HG02610 (cell line): ENCODE data around the gene NR3C2.

Experiments
- ATAC-seq: cut with Tn5 transposase; IDR thresholded peaks from one replicate; pipeline ENCODE4 v1.9.1; 2021; ENCODE audit warnings: mild to moderate bottlenecking, moderate library complexity; ENCODE audit not compliant: unreplicated experiment

The NR3C2 gene

GRCh38 chr4:148118179-148118578, 324.0 kb downstream of the NR3C2 start:
- ATAC-seq, result no peak

DNA sequence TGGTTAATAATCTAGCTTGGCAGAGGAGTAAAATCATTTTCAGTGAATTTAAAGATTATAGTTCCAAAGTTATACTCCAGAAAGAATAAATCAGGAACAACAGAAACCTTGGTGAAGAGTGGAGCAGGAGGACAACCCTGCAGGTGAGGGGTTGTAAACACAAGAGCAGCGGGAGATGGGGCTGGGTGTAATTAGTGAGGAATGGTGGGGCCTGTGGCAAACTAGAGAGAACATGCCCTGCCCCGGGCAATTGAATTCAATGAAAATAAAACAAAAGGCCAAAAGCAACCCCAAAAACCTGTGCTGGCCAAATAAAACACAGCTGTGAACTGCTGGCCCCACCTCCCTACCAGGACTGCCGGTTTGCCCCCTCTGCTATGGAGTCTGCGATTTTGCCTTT, 325.2 kb downstream of the NR3C2 start:
- no peak for ATAC-seq

GRCh38 chr4:148116264-148116663, 325.9 kb downstream of the NR3C2 start:
- ATAC-seq, result no peak

- no peak for ATAC-seq
Measured at GRCh38 chr4:148114436-148114835, 327.8 kb downstream of the NR3C2 start.

DNA sequence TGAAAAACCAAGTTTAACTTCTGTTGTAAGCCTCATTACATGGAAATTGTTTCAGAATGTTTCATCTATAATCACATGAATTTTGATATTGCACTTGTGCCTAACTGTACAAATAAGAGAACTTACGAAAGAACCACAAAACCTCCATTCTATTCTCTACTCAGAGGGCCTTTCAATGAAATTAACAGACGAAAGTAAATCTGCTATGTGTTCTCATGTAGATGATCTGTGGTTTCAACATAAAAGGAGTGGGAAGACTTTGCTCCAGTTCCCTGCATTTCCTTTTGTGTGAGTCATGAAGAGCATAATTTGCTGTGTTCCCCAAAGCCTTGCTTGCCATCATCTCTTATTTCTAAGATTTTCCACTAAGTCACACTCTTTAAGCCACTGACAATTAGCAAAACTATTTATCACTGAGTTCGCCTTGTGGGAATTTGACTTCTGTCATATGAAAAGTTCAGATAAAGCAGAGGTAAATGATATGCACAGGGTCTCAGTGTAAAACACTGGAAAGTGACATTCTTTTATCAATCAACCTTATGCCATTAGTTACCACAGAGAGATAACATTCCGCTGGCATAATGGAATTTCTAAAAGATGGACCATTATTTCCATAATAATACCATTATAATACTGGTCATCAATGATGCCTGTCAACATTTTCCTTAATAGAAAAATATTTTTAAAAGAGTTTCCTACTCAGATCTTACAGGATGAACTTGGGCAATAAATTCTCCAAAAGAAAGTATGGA, 329.8 kb downstream of the NR3C2 start:
- ATAC-seq, result no peak

DNA sequence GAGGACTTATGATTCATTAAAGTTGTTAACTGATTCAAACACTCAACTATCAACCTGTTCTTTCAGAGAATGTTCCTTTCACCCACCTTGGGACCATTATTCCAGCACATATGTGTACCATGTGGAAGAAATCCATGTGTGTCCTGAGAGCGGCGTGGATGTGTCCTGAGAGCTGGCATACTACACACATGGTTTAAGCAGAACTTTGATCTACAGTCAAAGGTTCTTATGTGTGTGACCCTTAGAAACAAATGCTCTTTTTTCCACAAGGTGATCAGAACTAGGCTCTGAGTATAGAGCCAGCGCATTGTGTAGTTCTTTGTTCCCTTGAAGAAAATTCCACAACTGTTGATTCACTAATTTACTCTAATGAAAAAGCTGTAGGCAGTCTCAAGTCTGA, 332.0 kb downstream of the NR3C2 start:
- no peak for ATAC-seq

DNA sequence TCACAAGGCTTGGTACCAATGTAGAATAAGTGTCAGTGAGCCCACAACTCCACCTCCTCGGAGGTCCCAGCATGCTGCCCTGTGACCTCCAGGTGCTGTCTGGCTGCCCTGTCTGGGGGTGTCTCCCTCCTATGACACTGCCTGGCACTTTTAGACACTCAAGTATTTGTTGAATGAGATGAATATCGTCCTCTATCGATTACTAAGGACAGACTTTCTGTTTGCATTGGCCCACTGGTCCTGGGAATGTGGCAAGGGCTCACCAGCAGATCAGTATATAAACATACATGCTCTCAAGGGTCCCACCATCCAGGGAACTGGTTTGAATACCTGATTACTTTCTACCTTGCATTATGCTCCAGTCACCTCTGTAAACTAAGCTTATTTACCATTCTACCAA, 333.0 kb downstream of the NR3C2 start:
- ATAC-seq, result no peak

- no peak for ATAC-seq
Measured at GRCh38 chr4:148108766-148109165, 333.4 kb downstream of the NR3C2 start.

- no peak for ATAC-seq
Measured at GRCh38 chr4:148103597-148104355, 338.4 kb downstream of the NR3C2 start.

- no peak for ATAC-seq
Measured at GRCh38 chr4:148101790-148102189, 340.4 kb downstream of the NR3C2 start.

GRCh38 chr4:148101235-148101634, 341.0 kb downstream of the NR3C2 start:
- peak; percentile 43 for ATAC-seq

- no peak for ATAC-seq
Measured at GRCh38 chr4:148097801-148098200, 344.4 kb downstream of the NR3C2 start.

- no peak for ATAC-seq
Measured at GRCh38 chr4:148095346-148095923, 346.8 kb downstream of the NR3C2 start.

DNA sequence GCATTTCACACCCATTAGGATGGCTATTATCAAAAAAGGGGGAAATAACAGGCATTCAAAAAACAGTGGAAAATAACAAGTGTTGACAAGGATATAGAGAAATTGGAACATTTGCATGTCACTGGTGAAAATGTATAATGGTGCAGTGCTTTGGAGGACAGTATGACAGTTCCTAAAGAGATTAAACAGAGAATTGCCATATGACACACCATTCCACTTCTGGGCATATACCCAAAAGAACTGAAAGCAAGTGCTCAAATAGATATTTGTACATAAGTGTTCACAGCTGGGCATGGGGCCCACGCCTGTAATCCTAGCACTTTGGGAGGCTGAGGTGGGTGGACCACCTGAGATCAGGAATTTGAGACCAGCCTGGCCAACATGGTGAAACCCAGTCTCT, 348.1 kb downstream of the NR3C2 start:
- ATAC-seq, result no peak

DNA sequence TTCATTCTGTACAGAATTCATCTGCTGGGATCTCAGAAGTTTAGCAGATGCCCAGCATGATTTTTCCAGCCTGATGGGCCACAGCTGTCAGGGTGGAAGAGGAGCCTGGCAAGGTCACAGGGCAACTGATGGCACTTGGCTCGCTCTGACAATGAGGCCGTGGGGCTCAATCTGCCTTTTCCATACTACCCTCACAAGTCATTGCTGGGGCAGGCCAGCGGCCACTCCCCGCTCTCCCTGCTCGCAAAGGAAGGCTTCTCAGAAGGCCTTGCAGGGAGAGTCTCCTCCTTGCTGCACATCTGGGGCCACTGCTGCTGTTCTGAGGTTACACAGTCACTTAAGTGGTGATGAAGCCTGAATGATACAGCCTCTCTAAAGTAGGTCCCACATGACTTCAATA, 349.1 kb downstream of the NR3C2 start:
- no peak for ATAC-seq

DNA sequence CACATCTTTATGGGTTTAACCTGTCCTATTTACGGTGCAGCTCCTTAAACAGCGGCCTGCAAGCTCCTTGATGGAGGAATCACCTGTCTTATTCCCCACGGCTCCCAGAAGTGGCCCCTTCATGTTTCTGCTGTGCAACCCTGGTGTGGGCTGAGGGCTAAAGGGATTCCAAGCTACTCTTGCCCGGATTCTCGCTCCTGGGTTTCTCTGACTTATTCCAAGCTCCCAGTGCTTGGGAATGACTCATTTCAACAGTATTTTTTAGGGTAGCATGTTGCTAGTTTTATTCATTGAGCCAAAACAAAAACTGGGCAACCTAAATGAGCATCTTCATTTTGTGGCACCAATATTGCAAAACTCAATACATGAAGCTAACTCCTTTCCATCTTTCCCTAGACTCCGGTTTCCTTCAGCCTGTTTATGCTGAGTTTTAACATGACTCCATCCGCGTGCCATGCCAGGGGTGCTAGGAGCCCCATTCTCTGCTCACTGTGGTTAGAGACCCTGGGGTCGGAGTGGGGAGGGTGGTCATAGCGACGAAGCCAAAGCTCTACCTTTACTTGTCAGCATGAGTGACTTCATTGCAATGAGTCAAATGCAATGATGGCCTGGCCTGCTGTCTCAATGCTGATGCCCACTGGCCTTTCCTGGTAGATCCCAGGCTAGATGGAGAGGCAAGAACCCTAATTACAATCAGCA, 349.7 kb downstream of the NR3C2 start:
- no peak for ATAC-seq

- ATAC-seq, result no peak
Measured at GRCh38 chr4:148091896-148092295, 350.3 kb downstream of the NR3C2 start.

- no peak for ATAC-seq
Measured at GRCh38 chr4:148090503-148091476, 351.4 kb downstream of the NR3C2 start.

GRCh38 chr4:148090029-148090428, 352.2 kb downstream of the NR3C2 start:
- no peak for ATAC-seq

GRCh38 chr4:148089624-148090023, 352.6 kb downstream of the NR3C2 start:
- no peak for ATAC-seq
